Measurements from ENCODE around the gene ACOX1.

Gene ACOX1
- 26.1 to 80.2 reads per million in 2 donors for total RNA-seq

- DNase-seq = peak; percentile 94
These were observed at the start of gene ACOX1, which contains the start of gene TEN1 for GRCh38 chr17:75978938-75979704. Gene ACOX1, minus strand, starts transcription at chr17:75979166. Its CDS starts 93 bp downstream, at chr17:75979073. Gene TEN1, plus strand, starts transcription at chr17:75979240. Its CDS starts 6,953 bp downstream, at chr17:75986193.

- no peak for DNase-seq
These were observed 48.3 kb upstream of the ACOX1 start, which contains the start of gene EVPL for GRCh38 chr17:76027159-76027839. Gene EVPL, minus strand, starts transcription at chr17:76027306. Its CDS starts 108 bp downstream, at chr17:76027198.

GRCh38 chr17:76026714-76027158 lies 47.8 kb upstream of the ACOX1 start:
- no peak for DNase-seq

GRCh38 chr17:76025294-76025693 lies 46.3 kb upstream of the ACOX1 start:
- no peak for DNase-seq

- no peak for DNase-seq
These were observed 45.4 kb upstream of the ACOX1 start for GRCh38 chr17:76024353-76024752.

- no peak for DNase-seq
These were observed 44.9 kb upstream of the ACOX1 start for GRCh38 chr17:76023900-76024237.

GRCh38 chr17:76022973-76023899 lies 44.3 kb upstream of the ACOX1 start:
- DNase-seq = no peak

DNA sequence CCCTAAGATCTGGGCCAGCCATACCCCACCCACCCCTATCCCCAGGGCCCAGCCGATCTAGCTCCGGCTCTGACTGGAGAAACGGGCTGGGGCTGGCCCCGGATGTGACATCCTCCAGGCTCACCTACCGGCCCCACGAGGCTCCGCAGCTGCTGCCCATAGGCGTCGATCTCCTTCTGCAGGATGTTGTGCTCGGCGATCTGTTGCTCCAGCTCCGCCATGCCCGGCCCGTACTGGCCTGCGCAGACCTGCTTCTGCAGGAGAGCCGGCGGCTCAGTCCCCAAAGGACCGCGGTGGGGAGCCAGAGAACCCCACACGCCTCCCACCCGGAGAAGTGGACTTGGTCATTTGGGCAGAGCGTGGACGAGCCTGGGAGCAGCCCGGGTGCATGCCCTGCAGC lies 43.3 kb upstream of the ACOX1 start:
- DNase-seq = no peak

DNA sequence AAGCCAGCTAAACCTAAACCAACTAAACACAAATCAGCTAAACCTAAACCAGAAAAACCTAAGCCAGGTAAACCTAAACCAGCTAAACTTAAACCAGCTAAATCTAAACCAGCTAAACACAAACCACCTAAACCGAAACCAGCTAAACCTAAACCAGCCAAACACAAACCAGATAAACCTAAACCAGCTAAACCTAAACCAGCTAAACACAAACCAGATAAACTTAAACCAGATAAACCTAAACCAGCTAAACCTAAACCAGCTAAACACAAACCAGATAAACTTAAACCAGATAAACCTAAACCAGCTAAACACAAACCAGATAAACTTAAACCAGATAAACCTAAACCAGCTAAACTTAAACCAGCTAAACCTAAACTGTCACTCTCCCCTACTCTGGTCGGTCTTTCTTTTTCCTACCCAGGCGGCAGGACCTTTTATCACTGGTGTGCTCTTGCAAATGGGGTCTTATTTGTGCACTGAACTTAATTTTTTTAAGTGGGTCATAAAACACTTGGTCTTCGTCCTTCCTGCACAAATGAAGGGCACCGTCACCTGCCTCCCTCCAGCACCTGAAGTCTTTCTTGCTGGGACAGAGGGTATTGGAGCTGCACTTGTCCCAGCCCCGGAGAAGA lies 41.0 kb upstream of the ACOX1 start:
- no peak for DNase-seq

- DNase-seq = no peak
These were observed 39.8 kb upstream of the ACOX1 start for GRCh38 chr17:76018801-76019200.

DNA sequence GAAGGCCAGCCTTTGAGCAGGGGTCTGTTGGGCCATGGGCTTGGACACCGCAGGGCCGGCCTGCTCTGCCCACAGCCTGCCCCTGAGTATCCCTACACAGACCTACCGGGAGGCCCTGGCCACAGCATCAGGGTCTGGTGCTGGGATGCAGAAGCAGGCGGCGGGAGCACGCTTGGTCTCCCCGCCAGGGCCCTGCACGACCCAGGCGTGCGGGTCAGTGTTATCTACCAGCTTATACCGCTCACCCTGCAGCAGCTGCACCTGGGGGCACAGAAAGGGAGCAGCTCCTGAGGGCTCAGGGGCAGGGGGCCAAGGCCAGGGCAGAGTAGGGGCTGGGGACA lies 39.3 kb upstream of the ACOX1 start:
- DNase-seq = no peak

- DNase-seq = no peak
These were observed 38.7 kb upstream of the ACOX1 start for GRCh38 chr17:76017481-76018339.

DNA sequence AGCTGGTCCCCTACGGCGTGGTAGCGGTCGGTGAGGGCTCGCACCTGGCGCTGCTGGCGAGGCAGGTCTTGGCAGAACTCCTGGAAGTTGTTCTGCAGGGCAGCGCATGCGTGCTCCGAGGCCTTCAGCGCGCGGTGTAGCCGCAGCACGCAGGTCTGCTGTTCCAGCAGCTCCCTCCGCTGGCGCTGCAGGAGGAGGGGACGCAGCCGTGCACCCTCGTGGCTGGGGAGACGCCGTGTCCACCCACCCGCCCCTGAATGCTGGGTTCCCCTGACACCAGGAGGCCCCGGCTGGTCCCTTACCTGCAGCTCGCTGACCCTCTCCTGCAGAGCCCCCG lies 35.9 kb upstream of the ACOX1 start:
- DNase-seq = no peak

- peak; percentile 65 for DNase-seq
These were observed 35.3 kb upstream of the ACOX1 start for GRCh38 chr17:76014100-76014924.

DNA sequence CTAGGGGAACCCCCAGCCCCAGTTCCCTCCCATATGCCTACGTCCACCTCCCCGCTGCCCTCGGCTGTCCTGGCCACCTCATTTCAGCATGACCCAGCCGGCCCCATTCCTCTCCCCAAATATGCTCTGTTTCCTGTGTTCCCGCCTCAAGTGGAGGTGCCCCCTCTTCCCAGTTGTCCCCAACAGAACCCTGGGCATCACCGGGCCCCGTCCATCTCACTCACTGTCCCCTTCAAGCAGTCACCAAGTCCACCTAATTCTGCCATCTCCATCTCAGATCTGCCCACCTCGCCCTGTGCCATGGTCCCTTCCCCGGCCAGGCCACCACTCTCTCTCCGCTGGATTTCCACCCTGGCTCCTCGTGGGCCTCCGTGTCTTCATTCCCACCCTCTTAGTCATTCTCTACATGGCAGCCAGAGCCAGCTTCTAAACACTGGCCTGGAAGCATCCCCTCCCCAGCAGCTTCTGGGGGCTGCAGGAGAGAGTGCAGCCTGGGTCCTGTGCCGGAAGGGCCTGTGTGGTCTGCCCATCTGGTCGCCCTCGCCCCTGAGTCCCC lies 34.5 kb upstream of the ACOX1 start:
- DNase-seq = no peak

DNA sequence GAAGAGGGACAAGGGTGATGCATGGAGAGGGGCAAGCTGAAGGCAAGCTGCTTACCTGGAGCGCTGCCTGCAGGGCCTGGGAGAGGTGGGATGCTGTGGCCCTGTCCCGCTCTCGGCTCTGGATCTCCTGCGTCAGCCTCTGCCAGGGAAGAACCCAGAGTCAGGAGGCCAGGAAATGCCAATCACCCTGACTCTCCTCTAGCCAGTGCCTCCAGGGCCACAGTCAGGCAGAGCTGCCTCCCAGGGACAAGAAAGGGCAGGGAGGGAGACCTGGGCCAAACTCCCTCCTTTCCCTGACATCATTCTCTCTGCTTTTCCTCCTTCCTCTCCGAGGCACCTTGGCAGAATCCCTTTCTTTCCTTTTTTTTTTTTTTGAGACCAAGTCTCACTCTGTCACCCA lies 33.0 kb upstream of the ACOX1 start:
- no peak for DNase-seq

- no peak for DNase-seq
These were observed 31.1 kb upstream of the ACOX1 start for GRCh38 chr17:76009969-76010661.

- no peak for DNase-seq
These were observed 30.5 kb upstream of the ACOX1 start for GRCh38 chr17:76009447-76009846.

DNA sequence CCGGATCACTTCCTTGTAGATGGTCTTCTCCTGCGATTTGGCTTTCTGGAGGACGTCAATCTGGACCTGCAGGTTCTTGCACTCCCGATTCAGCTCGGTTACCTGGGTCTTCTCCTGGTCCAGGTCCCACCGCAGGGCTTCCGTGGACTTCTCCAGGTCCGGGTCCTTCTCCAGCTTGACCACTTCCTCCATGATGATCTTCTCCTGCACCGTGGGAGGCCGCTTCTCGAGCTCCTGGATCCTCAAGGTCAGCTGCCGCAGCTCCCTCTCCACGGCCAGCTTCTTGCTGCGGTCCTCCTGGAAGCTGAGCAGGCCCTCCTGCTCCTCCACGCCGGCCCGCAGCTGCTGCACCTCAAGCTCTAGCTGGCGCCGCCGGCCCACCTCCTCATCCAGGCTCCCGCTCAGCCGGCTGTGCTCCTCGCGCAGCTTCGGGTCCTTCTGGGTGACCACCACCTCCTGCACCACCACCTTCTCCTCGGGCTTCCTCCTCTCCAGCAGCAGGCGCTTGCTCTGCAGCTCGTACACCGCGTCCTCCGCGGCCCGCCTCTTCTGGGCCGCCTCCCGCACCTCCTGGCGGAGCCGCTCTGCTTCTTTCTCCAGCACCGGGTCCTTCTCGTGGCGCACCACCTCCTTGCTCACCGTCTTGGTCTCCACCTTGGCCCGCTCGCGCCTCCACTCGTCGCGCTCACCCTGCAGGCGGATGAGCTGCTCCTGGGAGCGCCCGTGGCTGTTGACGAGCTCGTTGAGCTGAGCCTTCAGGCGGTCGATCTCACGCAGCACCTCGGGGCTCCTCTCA lies 29.9 kb upstream of the ACOX1 start:
- DNase-seq = no peak

Measured in T-helper 9 cell (primary cell).